GM21390 (cell line): ENCODE measurements around the gene E2F1.

ENCODE experiments used
- ATAC-seq: cut with Tn5 transposase; IDR thresholded peaks from one replicate; pipeline ENCODE4 v1.9.1; 2021; ENCODE audit not compliant: unreplicated experiment

Gene E2F1

GRCh38 chr20:33687993-33688937 is 2.1 kb upstream of the E2F1 start:
- no peak for ATAC-seq

- ATAC-seq, result no peak
These were observed 1.3 kb upstream of the E2F1 start for GRCh38 chr20:33687370-33687915.

GRCh38 chr20:33686984-33687366 is 790 bp upstream of the E2F1 start:
- ATAC-seq, result no peak

- peak; percentile 43 for ATAC-seq
These were observed 671 bp downstream of the E2F1 start for GRCh38 chr20:33685328-33686099.

- no peak for ATAC-seq
These were observed 1.5 kb downstream of the E2F1 start for GRCh38 chr20:33684533-33685327.

GRCh38 chr20:33681728-33682353 is 4.3 kb downstream of the E2F1 start:
- no peak for ATAC-seq

GRCh38 chr20:33681288-33681687 is 4.9 kb downstream of the E2F1 start:
- no peak for ATAC-seq

GRCh38 chr20:33680686-33681085 is 5.5 kb downstream of the E2F1 start:
- ATAC-seq, result no peak

- no peak for ATAC-seq
These were observed 6.3 kb downstream of the E2F1 start for GRCh38 chr20:33679758-33680485.

- no peak for ATAC-seq
These were observed 8.0 kb downstream of the E2F1 start for GRCh38 chr20:33677991-33678702.

- ATAC-seq, result no peak
These were observed 9.2 kb downstream of the E2F1 start for GRCh38 chr20:33676652-33677645.

GRCh38 chr20:33676121-33676520 is 10.1 kb downstream of the E2F1 start:
- no peak for ATAC-seq

- ATAC-seq, result no peak
These were observed 10.8 kb downstream of the E2F1 start for GRCh38 chr20:33675136-33675959.

GRCh38 chr20:33674294-33675135 is 11.7 kb downstream of the E2F1 start, which contains the start of gene NECAB3:
NECAB3 (minus strand) TSS chr20:33674428; CDS start chr20:33674352, 76 bp downstream.
- ATAC-seq, result peak; percentile 79

- ATAC-seq, result peak; percentile 42
These were observed 12.5 kb downstream of the E2F1 start for GRCh38 chr20:33673410-33674293.
